GM12864 (cell line): ENCODE results near the gene PHACTR1.

Source experiments
- DNase-seq: peaks from one replicate; pipeline ENCODE4 v3.0.0-alpha.2; 2011; ENCODE audit warnings: low read depth
- H3K4me3 ChIP-seq: 2 replicates; pipeline ENCODE4 v1.5.1; 2011; ENCODE audit warnings: mild to moderate bottlenecking, low read depth, low read length, control low read depth
- CTCF ChIP-seq: IDR thresholded peaks from 2 replicates; pipeline ENCODE4 v1.5.1; 2011; ENCODE audit warnings: low read depth, mild to moderate bottlenecking, moderate library complexity, low read length, control low read depth, inconsistent platforms; ENCODE audit errors: missing control alignments

PHACTR1 gene

GRCh38 chr6:13259393-13259792 is 542.8 kb downstream of the PHACTR1 start:
- TF ChIP-seq CTCF: no peak

GRCh38 chr6:13260101-13260598 is 543.6 kb downstream of the PHACTR1 start:
- no peak for DNase-seq
- no peak overlapping the region for H3K4me3 ChIP-seq
- no peak for TF ChIP-seq CTCF

More at GRCh38 chr6:13259393-13259792, 542.8 kb downstream of the PHACTR1 start:
- H3K4me3 ChIP-seq: no peak overlapping the region
- DNase-seq: no peak

GRCh38 chr6:13260831-13261230 is 544.3 kb downstream of the PHACTR1 start:
- DNase-seq: no peak
- H3K4me3 ChIP-seq: no peak overlapping the region
- no peak for TF ChIP-seq CTCF

DNA sequence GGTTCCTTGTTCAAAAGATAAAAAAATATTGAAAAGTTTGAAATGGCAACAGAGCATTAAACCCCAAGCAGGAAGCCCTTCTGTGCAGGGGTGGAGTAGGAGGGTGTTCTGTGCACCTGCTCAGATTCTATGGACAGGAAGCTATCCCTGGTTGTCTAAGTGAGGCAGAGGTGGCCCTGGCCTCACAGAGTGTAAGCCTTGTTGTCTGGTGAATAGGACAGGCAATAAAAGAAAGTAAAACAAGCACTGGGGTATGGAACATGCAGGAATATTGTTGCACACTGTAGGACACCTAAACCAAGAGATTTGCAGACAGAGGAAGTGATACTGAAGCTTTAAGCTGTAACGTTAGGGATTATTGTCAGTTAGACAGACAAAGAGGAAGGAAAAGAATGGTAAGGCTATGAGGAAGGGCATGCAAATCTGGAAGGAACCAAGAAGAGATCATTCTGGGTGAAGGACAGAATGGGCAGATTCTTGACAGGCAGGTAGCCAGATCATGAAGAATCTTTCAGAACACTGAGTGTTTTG is 545.0 kb downstream of the PHACTR1 start:
- TF ChIP-seq CTCF: no peak
- H3K4me3 ChIP-seq: no peak overlapping the region; the same call in 1 of the 2 replicates
- peak; percentile 77 for DNase-seq

DNA sequence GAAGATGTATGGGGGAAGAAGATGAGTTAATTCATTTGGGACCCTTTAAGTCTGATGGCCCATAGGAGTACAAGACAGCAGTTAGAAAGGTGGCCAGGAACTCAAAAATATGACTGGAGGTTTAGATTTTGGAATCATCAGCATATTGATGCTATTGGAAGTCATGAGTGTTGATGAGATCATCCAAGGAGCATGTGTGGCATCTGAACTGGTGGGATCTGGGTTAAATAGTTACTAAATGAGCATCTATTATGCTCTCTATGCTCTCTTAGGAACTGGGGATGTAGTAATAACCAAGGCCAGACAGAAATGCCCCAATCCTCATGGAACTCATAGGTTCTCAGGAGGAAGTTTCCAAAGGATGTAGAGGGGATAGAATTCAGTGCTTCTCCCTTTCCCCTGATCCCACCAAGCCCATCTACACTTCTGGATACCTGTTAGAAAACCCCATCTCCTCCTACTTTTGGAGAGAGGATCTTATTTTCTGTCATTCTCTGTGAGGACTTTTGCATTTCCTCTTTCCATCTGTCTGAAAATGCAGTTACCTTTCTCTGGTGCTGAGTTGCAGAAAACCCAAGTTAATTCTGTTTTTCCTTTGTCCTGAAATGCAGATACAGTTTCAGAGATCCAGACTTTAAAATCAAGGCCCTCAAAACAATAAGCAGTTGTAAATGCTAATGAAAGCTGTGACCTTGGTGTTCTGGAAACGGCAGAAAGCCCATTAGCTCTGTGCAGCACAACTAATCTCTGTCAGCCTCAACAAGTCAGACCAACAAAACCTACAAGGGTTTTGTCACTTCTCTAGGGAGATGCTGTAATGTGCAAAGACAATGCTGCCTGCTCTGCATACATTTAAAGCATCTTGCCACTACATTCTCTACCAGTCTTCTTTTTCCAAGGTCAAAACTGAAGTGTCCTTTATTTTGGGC is 546.0 kb downstream of the PHACTR1 start:
- TF ChIP-seq CTCF: no peak
- no peak overlapping the region for H3K4me3 ChIP-seq
- DNase-seq: no peak

GRCh38 chr6:13263669-13264068 is 547.1 kb downstream of the PHACTR1 start:
- no peak for TF ChIP-seq CTCF
- no peak for DNase-seq
- H3K4me3 ChIP-seq: no peak overlapping the region
